ENCODE measurements around the gene MYRIP.

DNA sequence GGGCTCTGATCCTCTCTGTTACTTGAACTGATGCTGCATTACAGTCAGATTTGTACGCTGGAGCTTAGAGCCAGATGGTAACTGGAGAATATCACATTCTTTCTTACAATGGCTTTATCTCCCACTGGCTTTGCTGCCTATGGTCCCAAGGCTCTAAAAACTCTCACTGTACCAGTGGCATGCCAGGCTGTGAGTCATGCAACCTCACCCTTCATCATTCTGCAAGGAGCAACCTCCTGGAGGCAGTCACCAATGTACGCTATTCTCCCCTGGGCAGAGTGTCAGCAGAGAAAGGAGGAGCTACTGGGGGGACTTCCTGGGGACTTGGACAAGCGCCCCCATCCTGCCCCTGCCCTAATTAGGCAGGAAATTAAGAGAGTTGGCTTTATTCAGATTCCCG, 402.2 kb downstream of the MYRIP start:
- TF ChIP-seq EP300 (IDR thresholded peaks at IDR 0.05) (no peak), POLR2A (IDR thresholded peaks at IDR 0.05) (no peak), POLR2AphosphoS5 (IDR thresholded peaks at IDR 0.05) (no peak)
- TF ChIP-seq, protein P1, sequence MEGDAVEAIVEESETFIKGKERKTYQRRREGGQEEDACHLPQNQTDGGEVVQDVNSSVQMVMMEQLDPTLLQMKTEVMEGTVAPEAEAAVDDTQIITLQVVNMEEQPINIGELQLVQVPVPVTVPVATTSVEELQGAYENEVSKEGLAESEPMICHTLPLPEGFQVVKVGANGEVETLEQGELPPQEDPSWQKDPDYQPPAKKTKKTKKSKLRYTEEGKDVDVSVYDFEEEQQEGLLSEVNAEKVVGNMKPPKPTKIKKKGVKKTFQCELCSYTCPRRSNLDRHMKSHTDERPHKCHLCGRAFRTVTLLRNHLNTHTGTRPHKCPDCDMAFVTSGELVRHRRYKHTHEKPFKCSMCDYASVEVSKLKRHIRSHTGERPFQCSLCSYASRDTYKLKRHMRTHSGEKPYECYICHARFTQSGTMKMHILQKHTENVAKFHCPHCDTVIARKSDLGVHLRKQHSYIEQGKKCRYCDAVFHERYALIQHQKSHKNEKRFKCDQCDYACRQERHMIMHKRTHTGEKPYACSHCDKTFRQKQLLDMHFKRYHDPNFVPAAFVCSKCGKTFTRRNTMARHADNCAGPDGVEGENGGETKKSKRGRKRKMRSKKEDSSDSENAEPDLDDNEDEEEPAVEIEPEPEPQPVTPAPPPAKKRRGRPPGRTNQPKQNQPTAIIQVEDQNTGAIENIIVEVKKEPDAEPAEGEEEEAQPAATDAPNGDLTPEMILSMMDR (IDR thresholded peaks at IDR 0.05): no peak

Measured in suprapubic skin (tissue), 4 donors.